Measurements from ENCODE around the gene SLC1A4.
"Not testable (repeated sequence)": the region's sequence is repeated elsewhere in the genome, so short reads cannot be mapped to it uniquely, and the experiment has no call there.

The SLC1A4 gene

GRCh38 chr2:64963719-64964118 is 25.5 kb upstream of the SLC1A4 start:
- no peak for DNase-seq (ENCODE audit: low read depth)

- DNase-seq (ENCODE audit: low read depth): no peak
Observed at GRCh38 chr2:64966017-64966416, 23.2 kb upstream of the SLC1A4 start.

DNA sequence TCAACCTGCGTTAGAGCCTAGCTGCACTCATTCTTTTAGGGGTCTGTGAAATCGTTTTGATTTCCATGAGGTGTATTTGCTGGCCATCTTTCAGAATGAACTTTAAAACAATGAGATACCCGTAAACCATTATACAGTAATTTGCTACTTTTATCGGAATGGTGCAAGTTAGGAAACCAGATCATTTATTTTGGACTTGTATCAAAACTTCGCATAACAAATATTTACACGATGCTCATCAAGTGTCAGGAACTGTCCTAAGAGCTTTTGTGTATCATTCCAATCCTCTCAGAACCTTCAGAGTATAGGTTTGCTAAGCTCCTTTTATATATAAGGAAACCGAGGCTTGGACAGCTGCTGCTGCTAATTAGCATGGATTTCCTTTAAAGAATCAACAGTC is 22.4 kb upstream of the SLC1A4 start:
- DNase-seq (ENCODE audit: low read depth): no peak

- no peak for DNase-seq (ENCODE audit: low read depth)
Observed at GRCh38 chr2:64967601-64968000, 21.6 kb upstream of the SLC1A4 start.

DNA sequence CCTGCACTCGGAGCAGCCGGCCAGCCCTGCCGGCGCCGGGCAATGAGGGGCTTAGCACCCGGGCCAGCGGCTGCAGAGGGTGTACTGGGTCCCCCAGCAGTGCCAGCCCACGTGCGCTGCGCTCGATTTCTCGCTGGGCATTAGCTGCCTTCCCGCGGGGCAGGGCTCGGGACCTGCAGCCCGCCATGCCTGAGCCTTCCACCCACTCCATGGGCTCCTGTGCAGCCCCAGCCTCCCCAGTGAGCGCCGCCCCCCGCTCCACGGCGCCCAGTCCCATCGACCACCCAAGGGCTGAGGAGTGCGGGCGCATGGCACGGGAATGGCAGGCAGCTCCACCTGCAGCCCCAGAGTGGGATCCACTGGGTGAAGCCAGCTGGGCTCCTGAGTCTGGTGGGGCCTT is 20.1 kb upstream of the SLC1A4 start:
- DNase-seq (ENCODE audit: low read depth): not testable (repeated sequence)

GRCh38 chr2:64970495-64970894 is 18.7 kb upstream of the SLC1A4 start:
- DNase-seq (ENCODE audit: low read depth): no peak

DNA sequence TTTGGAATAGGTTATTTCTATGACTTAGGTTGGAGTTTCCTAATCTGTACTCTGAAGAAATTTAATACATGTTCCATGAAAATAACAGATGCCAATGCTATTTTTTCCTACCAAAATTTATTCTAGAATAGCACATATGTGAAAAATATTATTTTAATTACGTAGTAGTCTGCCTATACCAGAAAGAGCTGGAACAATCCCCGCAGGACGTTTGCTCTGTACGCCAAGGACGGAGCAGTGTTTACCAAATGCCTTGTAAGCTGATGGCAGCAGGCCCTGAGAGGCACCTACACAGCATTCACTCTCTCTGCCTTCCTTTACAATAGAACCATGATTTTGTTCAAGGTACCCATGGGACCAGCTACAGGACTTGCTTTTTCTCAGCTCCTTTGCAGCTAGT is 16.8 kb upstream of the SLC1A4 start:
- DNase-seq (ENCODE audit: low read depth): no peak

- no peak for DNase-seq (ENCODE audit: low read depth)
Observed at GRCh38 chr2:64972876-64973275, 16.3 kb upstream of the SLC1A4 start.

- no peak for DNase-seq (ENCODE audit: low read depth)
Observed at GRCh38 chr2:64975232-64975821, 13.9 kb upstream of the SLC1A4 start.

DNA sequence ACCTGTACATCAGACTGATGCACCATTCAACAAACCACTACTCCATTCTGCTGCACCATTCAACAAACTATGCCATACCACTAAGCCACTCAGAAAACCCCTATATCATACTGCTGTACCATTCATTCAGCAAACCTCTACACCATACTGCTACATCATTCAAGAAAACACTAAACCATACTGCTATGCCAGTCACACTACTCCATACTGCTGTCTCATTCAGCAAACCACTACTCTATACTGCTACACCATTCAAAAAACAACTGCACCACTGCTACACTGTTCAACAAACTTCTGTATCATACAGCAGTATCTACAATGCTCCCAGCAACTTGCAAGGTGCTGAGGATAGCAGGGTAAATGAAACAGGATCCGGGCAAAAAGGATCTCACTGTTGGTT is 12.9 kb upstream of the SLC1A4 start:
- no peak for DNase-seq (ENCODE audit: low read depth)

GRCh38 chr2:64978514-64979268 is 10.5 kb upstream of the SLC1A4 start:
- DNase-seq (ENCODE audit: low read depth): no peak

DNA sequence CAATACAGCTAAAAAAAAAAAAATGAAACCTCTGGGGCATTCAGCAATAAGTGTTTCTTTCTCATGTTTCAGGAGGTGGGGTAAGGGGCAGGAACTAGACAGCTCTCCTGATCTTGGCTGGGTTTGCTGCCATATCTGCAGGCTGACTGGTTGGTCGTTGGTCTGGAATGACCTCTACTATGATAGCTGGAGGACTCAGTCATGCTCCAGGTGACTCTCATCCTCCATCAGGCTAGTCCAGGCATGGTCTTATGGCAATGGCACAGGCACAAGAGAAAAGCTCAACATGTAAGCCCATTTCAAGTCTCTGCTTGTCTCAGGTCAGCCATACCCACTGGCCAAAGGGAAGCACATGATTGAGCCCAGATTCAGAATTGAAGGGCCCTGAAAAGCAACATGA is 9.5 kb upstream of the SLC1A4 start:
- DNase-seq (ENCODE audit: low read depth): no peak

- no peak for DNase-seq (ENCODE audit: low read depth)
Observed at GRCh38 chr2:64980183-64980582, 9.0 kb upstream of the SLC1A4 start.

GRCh38 chr2:64982311-64982857 is 6.8 kb upstream of the SLC1A4 start:
- no peak for DNase-seq (ENCODE audit: low read depth)

GRCh38 chr2:64982932-64983331 is 6.3 kb upstream of the SLC1A4 start:
- no peak for DNase-seq (ENCODE audit: low read depth)

DNA sequence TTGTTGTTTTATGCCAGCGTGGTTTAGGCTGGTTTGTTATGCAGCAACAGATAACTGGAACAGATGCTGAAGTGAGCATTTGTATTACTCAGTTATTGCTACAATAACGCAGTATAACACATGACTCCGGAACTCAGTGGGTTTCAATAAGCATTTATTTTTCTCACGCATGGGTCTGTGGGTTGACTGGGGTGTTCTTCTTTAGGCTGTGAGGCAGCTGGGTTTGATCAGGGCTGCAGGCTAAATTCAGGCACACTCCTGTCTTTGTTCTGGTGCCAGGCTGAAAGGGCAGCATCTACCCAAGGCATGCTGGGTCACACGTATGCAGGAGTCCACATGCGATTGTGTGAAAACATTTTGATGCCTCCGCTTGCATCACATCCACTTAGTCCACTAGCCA is 3.8 kb upstream of the SLC1A4 start:
- DNase-seq (ENCODE audit: low read depth): no peak

DNA sequence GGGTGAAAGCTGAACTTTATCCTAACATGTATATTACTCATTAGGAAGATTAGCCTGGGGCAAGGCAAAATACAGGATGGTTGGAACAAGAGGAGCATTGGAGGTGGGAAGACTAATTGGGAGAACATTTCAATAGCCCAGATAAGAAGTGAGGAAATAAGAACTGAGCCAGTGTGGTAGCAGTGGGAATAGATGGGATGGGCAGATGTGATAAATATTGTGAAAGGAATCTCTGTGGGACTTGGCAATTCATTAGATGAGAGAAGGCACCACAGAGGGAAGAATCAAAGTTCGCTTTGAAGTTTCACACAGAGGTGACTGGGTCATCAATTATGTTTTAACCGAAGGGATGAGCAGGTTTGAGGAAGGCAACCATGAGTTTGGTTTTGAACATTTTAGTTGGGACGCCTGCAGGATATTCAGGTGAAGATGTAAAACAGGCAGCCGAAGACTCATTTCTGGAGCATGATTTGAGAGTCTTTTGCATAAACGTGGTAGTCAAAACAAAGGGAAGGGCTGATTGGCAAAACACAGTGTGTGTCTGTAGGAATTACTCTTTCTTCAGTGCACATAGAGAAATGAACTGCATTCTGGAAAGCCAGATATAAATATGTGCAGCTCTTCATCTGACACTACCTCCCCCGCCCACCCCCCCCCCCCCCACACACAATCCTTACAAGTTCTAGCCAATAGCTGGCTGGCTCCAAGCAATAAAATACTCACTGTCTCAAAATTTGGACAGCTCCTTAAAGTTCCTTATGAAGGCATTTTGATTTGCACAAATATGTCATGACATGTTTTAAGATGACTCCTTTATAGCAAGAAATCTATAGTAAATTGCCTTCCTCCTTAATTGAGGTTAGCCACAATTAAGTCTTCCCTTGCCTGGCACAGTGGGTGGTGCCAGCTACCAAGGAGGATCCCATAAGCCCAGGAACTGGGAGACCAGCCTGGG is 1.9 kb upstream of the SLC1A4 start:
- DNase-seq (ENCODE audit: low read depth): no peak

- no peak for DNase-seq (ENCODE audit: low read depth)
Observed at GRCh38 chr2:64987956-64988419, 1.2 kb upstream of the SLC1A4 start.

- DNase-seq (ENCODE audit: low read depth): peak; percentile 17
Observed at GRCh38 chr2:64988420-64989125, 626 bp upstream of the SLC1A4 start.

DNA sequence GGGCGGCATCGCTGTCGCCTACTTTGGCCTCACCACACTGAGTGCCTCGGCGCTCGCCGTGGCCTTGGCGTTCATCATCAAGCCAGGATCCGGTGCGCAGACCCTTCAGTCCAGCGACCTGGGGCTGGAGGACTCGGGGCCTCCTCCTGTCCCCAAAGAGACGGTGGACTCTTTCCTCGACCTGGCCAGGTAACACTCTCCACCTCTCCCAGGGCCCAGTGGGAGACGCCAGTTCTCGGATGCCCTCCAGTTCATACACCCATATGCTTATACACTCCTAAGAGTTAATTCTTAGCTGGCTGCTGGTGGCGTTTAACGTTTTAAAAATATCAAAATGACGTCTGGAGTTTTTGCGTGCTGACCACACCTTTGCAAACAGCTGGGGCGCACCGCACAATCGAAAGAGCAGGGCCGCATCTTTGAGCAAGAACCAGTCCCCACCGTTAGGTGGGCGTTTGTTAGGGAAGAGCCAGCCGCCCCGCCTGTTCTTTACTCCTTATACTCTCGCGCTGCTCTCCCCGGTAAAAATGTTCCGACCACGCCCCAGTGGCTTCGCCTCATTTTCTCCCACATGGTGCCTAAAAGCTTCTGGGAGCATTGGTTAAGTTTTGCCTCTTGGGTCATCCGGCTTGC is 899 bp downstream of the SLC1A4 start:
- peak; percentile 3 for DNase-seq (ENCODE audit: low read depth)

- DNase-seq (ENCODE audit: low read depth): no peak
Observed at GRCh38 chr2:64990876-64991275, 1.7 kb downstream of the SLC1A4 start.

Measured in stimulated activated CD8-positive, alpha-beta memory T cell treated with anti-CD3 and anti-CD28 coated beads, Interleukin-15, amount 100 ng/mL, for 24 hours (primary cell).